GM19193 (cell line): Measurements from ENCODE around the gene CHPF2.

Experiments used
- POLR2A ChIP-seq: IDR thresholded peaks from 4 replicates; pipeline ENCODE4 v1.6.1; 2011; ENCODE audit not compliant: insufficient read depth, insufficient read length; ENCODE audit errors: extremely low read depth

The CHPF2 gene

GRCh38 chr7:151232091-151232916 lies at the start of gene CHPF2:
Gene CHPF2, plus strand, starts transcription at chr7:151232483. Its CDS starts 1,529 bp downstream, at chr7:151234012.
- TF ChIP-seq POLR2A, result peak; percentile 89

GRCh38 chr7:151185762-151186639 lies 46.3 kb upstream of the CHPF2 start:
- TF ChIP-seq POLR2A, result no peak

- no peak for TF ChIP-seq POLR2A
These were observed 45.5 kb upstream of the CHPF2 start, which contains the start of gene ASB10 for GRCh38 chr7:151186640-151187408. Gene ASB10, minus strand, starts transcription at chr7:151187250. Its CDS starts 120 bp downstream, at chr7:151187130.

GRCh38 chr7:151187409-151188251 lies 44.7 kb upstream of the CHPF2 start:
- TF ChIP-seq POLR2A, result no peak

- no peak for TF ChIP-seq POLR2A
These were observed 44.1 kb upstream of the CHPF2 start for GRCh38 chr7:151188252-151188542.

GRCh38 chr7:151189038-151189437 lies 43.2 kb upstream of the CHPF2 start:
- TF ChIP-seq POLR2A, result no peak

GRCh38 chr7:151191544-151191943 lies 40.7 kb upstream of the CHPF2 start:
- TF ChIP-seq POLR2A, result no peak

GRCh38 chr7:151192002-151192539 lies 40.2 kb upstream of the CHPF2 start:
- TF ChIP-seq POLR2A, result no peak

- no peak for TF ChIP-seq POLR2A
These were observed 38.9 kb upstream of the CHPF2 start for GRCh38 chr7:151193203-151193978.

- TF ChIP-seq POLR2A, result no peak
These were observed 38.1 kb upstream of the CHPF2 start for GRCh38 chr7:151194188-151194587.

GRCh38 chr7:151195616-151196450 lies 36.5 kb upstream of the CHPF2 start:
- TF ChIP-seq POLR2A, result no peak

GRCh38 chr7:151197932-151198331 lies 34.4 kb upstream of the CHPF2 start:
- TF ChIP-seq POLR2A, result no peak
